IMR-90 (cell line): ENCODE data around the gene UBA3. TPM values are rescaled to one million over a fixed set of nuclear protein-coding genes. Genes with fewer than 3 reads are reported as not detected.

Experiments used
- ATAC-seq: fragments of 200-7000 bp; cut with Tn5 transposase; 2 replicates; pipeline ENCODE4 v1.9.1; 2020; ENCODE audit warnings: low read depth, mild to moderate bottlenecking, moderate library complexity
- BruUV-seq: library from RNA; stranded (reverse); fragments of 400-500 nt; replicated peaks from 2 replicates; lab custom pipeline; 2021; lab: Mats Ljungman, UMichigan
- CTCF ChIA-PET: fragments of 300-600 bp; formaldehyde crosslinking; extraction: SDS; loops from one replicate; lab custom pipeline; 2021; ENCODE audit warnings: antibody characterized with exemption; lab: Yijun Ruan, JAX
- POLR2A ChIA-PET: fragments of 300-600 bp; sonication (Branson Sonifier 250); formaldehyde crosslinking; loops from one replicate; lab custom pipeline; 2022; ENCODE audit warnings: antibody characterized with exemption; ENCODE audit not compliant: unreplicated experiment; lab: Charles Lee
- DNase-seq: peaks from one replicate; pipeline ENCODE4 v3.0.0; 2013
- H2AFZ ChIP-seq: replicated peaks from 2 replicates; pipeline ENCODE3; 2013; ENCODE audit warnings: low read length, mild to moderate bottlenecking; ENCODE audit not compliant: poor library complexity
- H2AK5ac ChIP-seq: 2 replicates; pipeline ENCODE4 v1.6.1; 2013; ENCODE audit warnings: low read depth, low read length, inconsistent platforms
- H2AK9ac ChIP-seq: replicated peaks from 2 replicates; pipeline ENCODE3; 2013; ENCODE audit warnings: mild to moderate bottlenecking, low read depth, low read length, moderate library complexity; ENCODE audit not compliant: poor library complexity
- H2BK120ac ChIP-seq: 2 replicates; pipeline ENCODE4 v1.6.1; 2013; ENCODE audit warnings: low read depth, low read length, inconsistent platforms
- H2BK15ac ChIP-seq: 3 replicates; pipeline ENCODE4 v1.6.1; 2013; ENCODE audit warnings: low read depth, low read length, inconsistent platforms
- H2BK20ac ChIP-seq: 2 replicates; pipeline ENCODE4 v1.6.1; 2013; ENCODE audit warnings: low read depth, mild to moderate bottlenecking, inconsistent platforms, low read length, moderate library complexity
- H2BK5ac ChIP-seq: 2 replicates; pipeline ENCODE4 v1.6.1; 2013; ENCODE audit warnings: mild to moderate bottlenecking, low read depth, low read length, inconsistent platforms; ENCODE audit not compliant: poor library complexity, severe bottlenecking
- H3K14ac ChIP-seq: replicated peaks from 2 replicates; pipeline ENCODE4 v1.6.1; 2013; ENCODE audit warnings: low read depth, low read length, inconsistent platforms
- H3K18ac ChIP-seq: 2 replicates; pipeline ENCODE4 v1.6.1; 2013; ENCODE audit warnings: low read depth, low read length, control low read depth
- H3K23ac ChIP-seq: 2 replicates; pipeline ENCODE4 v1.6.1; 2013; ENCODE audit warnings: low read depth, low read length, inconsistent platforms
- H3K27ac ChIP-seq: 2 replicates; pipeline ENCODE4 v1.5.1; 2013; ENCODE audit warnings: mild to moderate bottlenecking, control low read depth, low read length; ENCODE audit not compliant: insufficient read depth
- H3K27me3 ChIP-seq: 2 replicates; pipeline ENCODE4 v1.6.1; 2013; ENCODE audit warnings: low read length; ENCODE audit not compliant: control insufficient read depth, insufficient read depth
- H3K36me3 ChIP-seq: 2 replicates; pipeline ENCODE4 v1.6.1; 2013; ENCODE audit warnings: low read length, mixed read lengths; ENCODE audit not compliant: control insufficient read depth, insufficient read depth
- H3K4ac ChIP-seq: 2 replicates; pipeline ENCODE4 v1.6.1; 2013; ENCODE audit warnings: low read depth, low read length, inconsistent platforms
- H3K4me1 ChIP-seq: 2 replicates; pipeline ENCODE4 v1.6.1; 2013; ENCODE audit warnings: low read length, mixed read lengths; ENCODE audit not compliant: control insufficient read depth, insufficient read depth
- H3K4me2 ChIP-seq: 2 replicates; pipeline ENCODE4 v1.6.1; 2013; ENCODE audit warnings: low read depth, mild to moderate bottlenecking, control low read depth, low read length, moderate library complexity
- H3K4me3 ChIP-seq: 2 replicates; pipeline ENCODE4 v1.5.1; 2013; ENCODE audit warnings: low read depth, mild to moderate bottlenecking, control low read depth, low read length, moderate library complexity; ENCODE audit not compliant: insufficient read depth
- H3K56ac ChIP-seq: 2 replicates; pipeline ENCODE4 v1.6.1; 2013; ENCODE audit warnings: low read length, inconsistent platforms; ENCODE audit not compliant: insufficient read depth; ENCODE audit errors: extremely low read depth
- H3K79me1 ChIP-seq, 2 experiments: 2 replicates each; pipeline ENCODE4 v1.6.1; 2013; ENCODE audit warnings: low read length in 2 of 2, inconsistent platforms in 1 of 2, low read depth in 1 of 2
- H3K9ac ChIP-seq: 2 replicates; pipeline ENCODE4 v1.6.1; 2013; ENCODE audit warnings: low read depth, low read length, control low read depth
- H3K9me1 ChIP-seq: 2 replicates; pipeline ENCODE4 v1.6.1; 2013; ENCODE audit warnings: low read length, inconsistent platforms; ENCODE audit not compliant: insufficient read depth
- H3K9me3 ChIP-seq: 2 replicates; pipeline ENCODE4 v1.6.1; 2013; ENCODE audit warnings: low read length; ENCODE audit not compliant: control insufficient read depth, insufficient read depth
- H4K20me1 ChIP-seq: 2 replicates; pipeline ENCODE4 v1.6.1; 2013; ENCODE audit warnings: low read length, inconsistent platforms; ENCODE audit not compliant: insufficient read depth
- H4K5ac ChIP-seq: 2 replicates; pipeline ENCODE4 v1.6.1; 2013; ENCODE audit warnings: mild to moderate bottlenecking, low read depth, low read length, control low read depth
- H4K8ac ChIP-seq, 2 experiments: 2 replicates each; pipeline ENCODE4 v1.6.1; 2013; ENCODE audit warnings: low read depth in 2 of 2, low read length in 2 of 2, control low read depth in 1 of 2, inconsistent platforms in 1 of 2
- H4K91ac ChIP-seq: 2 replicates; pipeline ENCODE4 v1.6.1; 2013; ENCODE audit warnings: low read depth, low read length, inconsistent platforms; ENCODE audit not compliant: insufficient read depth
- BHLHE40 ChIP-seq: fragments of 150-350 bp; IDR thresholded peaks from 2 replicates; pipeline ENCODE4 v1.6.1; 2016; ENCODE audit warnings: mild to moderate bottlenecking, low read depth, low read length
- CEBPB ChIP-seq: IDR thresholded peaks from 2 replicates; pipeline ENCODE4 v1.6.1; 2012; ENCODE audit warnings: low read depth, low read length, improper control_type of control experiment
- CHD1 ChIP-seq: IDR thresholded peaks from 2 replicates; pipeline ENCODE4 v1.6.1; 2012; ENCODE audit warnings: low read depth, low read length, improper control_type of control experiment
- CTCF ChIP-seq: conservative IDR thresholded peaks from 2 replicates; pipeline ENCODE4 v1.5.1; 2012; ENCODE audit warnings: mild to moderate bottlenecking, low read depth, low read length, improper control_type of control experiment
- FOS ChIP-seq: fragments of 150-350 bp; IDR thresholded peaks from 2 replicates; pipeline ENCODE4 v1.6.1; 2016; ENCODE audit warnings: low read depth, low read length
- MAFK ChIP-seq: IDR thresholded peaks from 2 replicates; pipeline ENCODE4 v1.6.1; 2012; ENCODE audit warnings: low read depth, low read length, improper control_type of control experiment
- MAZ ChIP-seq: IDR thresholded peaks from 2 replicates; pipeline ENCODE4 v1.6.1; 2012; ENCODE audit warnings: low read depth, mild to moderate bottlenecking, low read length, improper control_type of control experiment, moderate library complexity, borderline replicate concordance
- MXI1 ChIP-seq: IDR thresholded peaks from 2 replicates; pipeline ENCODE4 v1.6.1; 2012; ENCODE audit warnings: low read depth, mild to moderate bottlenecking, low read length, moderate library complexity, borderline replicate concordance
- NFE2L2 ChIP-seq: fragments of 150-350 bp; IDR thresholded peaks from 2 replicates; pipeline ENCODE4 v1.6.1; 2016; ENCODE audit warnings: low read depth, mild to moderate bottlenecking, low read length
- POLR2A ChIP-seq: IDR thresholded peaks from 2 replicates; pipeline ENCODE4 v1.6.1; 2012; ENCODE audit warnings: mild to moderate bottlenecking, low read depth, low read length
- RAD21 ChIP-seq: IDR thresholded peaks from 2 replicates; pipeline ENCODE4 v1.6.1; 2012; ENCODE audit warnings: low read length, improper control_type of control experiment
- RCOR1 ChIP-seq: IDR thresholded peaks from 2 replicates; pipeline ENCODE4 v1.6.1; 2012; ENCODE audit warnings: mild to moderate bottlenecking, low read length, improper control_type of control experiment; ENCODE audit not compliant: insufficient replicate concordance
- RFX5 ChIP-seq: IDR thresholded peaks from 2 replicates; pipeline ENCODE4 v1.8.0; 2012; ENCODE audit warnings: low read depth, mild to moderate bottlenecking, low read length, moderate library complexity
- SMC3 ChIP-seq: fragments of 150-350 bp; IDR thresholded peaks from 2 replicates; pipeline ENCODE4 v1.6.1; 2016; ENCODE audit warnings: low read depth, mild to moderate bottlenecking, antibody characterized with exemption, low read length, moderate library complexity
- USF2 ChIP-seq: fragments of 150-350 bp; IDR thresholded peaks from 2 replicates; pipeline ENCODE4 v1.6.1; 2017; ENCODE audit warnings: mild to moderate bottlenecking, antibody characterized with exemption, low read length, low read depth
- WGBS, 2 experiments: methylation state at CpG; one replicate each; pipeline versions ENCODE4 v1.1.5 to v1.1.7; 2013; ENCODE audit warnings: missing lambda C conversion rate in 2 of 2; ENCODE audit not compliant: insufficient read length in 1 of 2; ENCODE audit errors: extremely low coverage in 2 of 2; 5-methylcytosine and 5-hydroxymethylcytosine counted together
- dilution Hi-C: fragments of 300-500 bp; cut with HindIII; formaldehyde crosslinking; loops from one replicate; pipeline ENCODE4 v1.14.3; 2018; ENCODE audit warnings: low sequenced_read_pairs; ENCODE audit not compliant: unreplicated experiment
- in situ Hi-C: fragments of 300-500 bp; cut with MboI; formaldehyde crosslinking; loops from 3 replicates; pipeline ENCODE4 v1.14.3; 2019; ENCODE audit warnings: low sequenced_read_pairs, inconsistent platforms, mixed read lengths
- intact Hi-C: fragments of 100-400 bp; cut with micrococcal nuclease; formaldehyde crosslinking; loops from 2 replicates; pipeline ENCODE4 v1.10.0; 2022
- polyA plus RNA-seq, 3 experiments: library from polyadenylated mRNA; depleted of rRNA; stranded (reverse); fragments of >200 nt; gene quantifications; 2 replicates each; pipeline ENCODE4 v1.2.3, GENCODE V29; 2012; ENCODE audit warnings: low replicate concordance in 1 of 3
- total RNA-seq: library from RNA; depleted of rRNA; stranded (reverse); fragments of >200 nt; gene quantifications from 2 replicates; pipeline ENCODE4 v1.2.3, GENCODE V29; 2012
- TF ChIP-seq, protein P1 (sequence below): fragments of 150-350 bp; IDR thresholded peaks from 2 replicates; pipeline ENCODE4 v1.6.1; 2016; ENCODE audit warnings: low read depth, mild to moderate bottlenecking, low read length, moderate library complexity, borderline replicate concordance

Gene UBA3
- total and polyA plus RNA-seq, 2 of the 4 experiments (the other 2 are of a cell fraction): 51.8 to 64.3 TPM

DNA sequence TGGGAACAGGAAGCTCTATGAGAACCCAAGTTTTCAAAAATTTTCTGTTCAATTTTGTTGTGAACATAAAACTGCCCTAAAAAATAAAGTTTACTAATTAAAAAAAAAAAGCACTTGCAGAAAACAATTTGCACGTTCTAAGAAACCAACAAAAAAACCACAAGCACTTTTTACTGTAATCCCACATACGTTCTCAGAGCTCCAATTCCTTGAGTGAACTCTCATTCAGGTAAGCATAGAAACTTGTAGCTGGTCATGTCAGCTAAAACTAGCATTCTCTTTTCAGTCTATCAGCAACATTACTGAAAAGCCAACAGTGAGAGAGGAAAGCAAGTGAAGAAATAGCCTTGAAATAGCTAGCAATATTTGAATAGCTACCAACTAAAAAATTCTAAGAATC is 16.5 kb downstream of the UBA3 start:
- no peak overlapping the region for H2BK15ac ChIP-seq
- no peak overlapping the region for H3K9ac ChIP-seq
- WGBS, 2 experiments: no CpG with 5 or more reads among the region's 2 CpGs
- CTCF ChIA-PET: interaction anchor here (0.7 kb wide), 1 partner anchor 11 kb away, joined by 4 read pairs; the partner anchor contains the start of gene TMF1
- peaks cover 26% of the 10 kb centered on the region for H3K36me3 ChIP-seq
- dilution Hi-C loops (no loop called here), intact Hi-C loops (no loop called here), in situ Hi-C loops (no loop called here)
- no peak overlapping the region for H2AFZ ChIP-seq
- no peak overlapping the region for H3K18ac ChIP-seq
- no peaks in the 10 kb centered on the region for H3K9me3 ChIP-seq
- H3K27ac ChIP-seq: no peak overlapping the region
- no peak overlapping the region for H2BK120ac ChIP-seq
- H3K27me3 ChIP-seq: no peaks in the 10 kb centered on the region
- no peak overlapping the region for H3K4ac ChIP-seq
- H4K20me1 ChIP-seq: no peaks in the 10 kb centered on the region
- DNase-seq (no peak), ATAC-seq (no peak)
- no peak overlapping the region for H4K5ac ChIP-seq
- BruUV-seq: no TSS peak
- H2BK20ac ChIP-seq: no peak overlapping the region
- H3K4me3 ChIP-seq: no peak overlapping the region
- no peak overlapping the region for H2BK5ac ChIP-seq
- H2AK5ac ChIP-seq: no peak overlapping the region
- peaks cover 4% of the 10 kb centered on the region; the same call in 1 of the 2 replicates for H3K9me1 ChIP-seq
- H4K91ac ChIP-seq: no peak overlapping the region
- H3K14ac ChIP-seq: no peak overlapping the region
- POLR2A ChIA-PET: no interaction called here
- no peak overlapping the region for H3K23ac ChIP-seq
- no peak overlapping the region for H4K8ac ChIP-seq
- H3K56ac ChIP-seq: no peak overlapping the region
- no peak overlapping the region for H2AK9ac ChIP-seq
- H3K4me2 ChIP-seq: no peak overlapping the region
- H3K79me1 ChIP-seq: peaks cover 4 to 14% of the 10 kb centered on the region in 2 experiments; a peak in 3 of 4 replicates
- TF ChIP-seq MAFK (no peak), FOS (no peak), CTCF (no peak), USF2 (no peak), POLR2A (no peak), RCOR1 (no peak), RAD21 (no peak), SMC3 (no peak), CHD1 (no peak), CEBPB (no peak), RFX5 (no peak), NFE2L2 (no peak), BHLHE40 (no peak), MXI1 (no peak), MAZ (no peak)
- TF ChIP-seq, protein P1, sequence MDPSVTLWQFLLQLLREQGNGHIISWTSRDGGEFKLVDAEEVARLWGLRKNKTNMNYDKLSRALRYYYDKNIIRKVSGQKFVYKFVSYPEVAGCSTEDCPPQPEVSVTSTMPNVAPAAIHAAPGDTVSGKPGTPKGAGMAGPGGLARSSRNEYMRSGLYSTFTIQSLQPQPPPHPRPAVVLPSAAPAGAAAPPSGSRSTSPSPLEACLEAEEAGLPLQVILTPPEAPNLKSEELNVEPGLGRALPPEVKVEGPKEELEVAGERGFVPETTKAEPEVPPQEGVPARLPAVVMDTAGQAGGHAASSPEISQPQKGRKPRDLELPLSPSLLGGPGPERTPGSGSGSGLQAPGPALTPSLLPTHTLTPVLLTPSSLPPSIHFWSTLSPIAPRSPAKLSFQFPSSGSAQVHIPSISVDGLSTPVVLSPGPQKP: no peak
- H3K4me1 ChIP-seq: 0 out of 2 replicates have a peak, but pooled peaks cover 2% of the 10 kb centered on the region
